Measurements from ENCODE around the gene AFAP1.

AFAP1 gene

DNA sequence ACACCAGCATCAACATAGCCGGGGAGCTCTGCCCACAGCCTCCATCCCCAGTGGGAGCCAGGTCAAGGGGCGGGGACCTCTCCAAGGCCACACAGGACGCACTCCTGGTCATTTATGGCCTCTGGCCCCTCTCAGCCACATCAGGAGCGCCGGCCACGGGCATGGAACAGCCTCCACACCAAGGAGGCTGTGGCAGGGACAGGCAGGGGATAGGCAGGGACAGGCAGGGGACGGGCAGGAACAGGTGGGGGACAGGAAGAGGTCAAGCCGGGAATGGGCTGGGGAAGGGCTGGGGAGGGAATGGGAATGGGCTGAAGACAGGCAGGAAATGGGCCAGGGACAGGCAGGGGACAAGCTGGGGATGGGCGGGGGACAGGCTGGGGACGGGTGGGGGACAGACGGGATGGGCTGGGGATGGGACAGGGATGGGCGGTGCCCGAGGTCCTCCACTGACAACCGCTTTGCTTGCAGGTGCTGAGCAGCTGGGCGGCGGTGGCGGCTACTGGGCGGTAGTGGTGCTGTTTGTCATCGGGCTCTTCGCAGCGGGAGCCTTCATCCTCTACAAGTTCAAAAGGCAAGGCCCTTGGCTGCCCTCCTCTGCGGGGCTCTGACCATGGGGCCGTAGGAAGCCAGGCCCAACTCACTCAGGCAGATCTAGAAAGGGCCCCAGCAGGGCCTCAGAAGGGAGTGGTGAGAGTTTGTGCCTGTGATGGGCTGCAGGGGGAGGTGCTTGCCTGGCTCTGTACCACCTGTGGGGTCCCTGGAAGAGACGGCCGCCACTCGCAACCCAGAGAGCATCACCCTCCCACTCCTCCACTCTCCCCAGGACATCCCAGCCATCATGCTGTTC is 205.6 kb downstream of the AFAP1 start:
- DNase-seq, result no peak

GRCh38 chr4:7733201-7733600 is 206.5 kb downstream of the AFAP1 start:
- DNase-seq, result no peak

DNA sequence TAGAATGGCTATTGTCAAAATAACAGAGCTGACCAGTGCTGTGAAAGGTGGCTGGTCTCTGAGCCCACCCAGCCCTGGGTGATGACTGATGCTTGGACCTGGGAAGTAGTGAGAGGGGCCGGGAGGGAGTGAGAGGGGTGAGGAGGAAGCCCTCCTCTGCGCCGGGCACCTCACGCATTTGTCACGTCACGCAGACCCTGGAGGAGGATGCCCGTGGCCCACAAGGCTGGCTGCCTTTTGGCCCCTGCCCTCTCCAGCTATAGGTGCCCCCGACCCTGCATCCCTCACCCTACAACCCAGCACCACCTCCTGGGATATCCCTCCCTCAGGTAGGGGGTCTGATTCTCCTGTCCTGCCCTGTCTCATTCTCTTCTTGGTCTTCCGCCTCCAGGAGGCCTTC is 207.4 kb downstream of the AFAP1 start:
- no peak for DNase-seq

DNA sequence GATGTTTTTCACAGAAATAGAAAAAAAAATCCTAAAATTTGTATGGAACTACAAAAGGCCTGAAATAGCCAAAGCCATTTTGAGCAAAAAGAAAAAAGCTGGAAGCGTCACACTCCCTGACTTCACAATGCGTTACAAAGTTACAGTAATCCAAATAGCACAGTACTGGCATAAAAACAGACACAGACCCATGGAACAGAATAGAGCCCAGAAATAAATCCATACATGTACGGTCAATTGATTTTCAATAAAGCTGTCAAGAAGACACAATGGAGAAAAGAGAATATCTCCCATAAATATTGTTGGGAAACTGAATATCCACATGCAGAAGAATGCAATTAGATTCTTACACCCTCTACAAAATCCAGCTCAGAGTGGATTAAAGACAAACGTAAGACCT is 208.2 kb downstream of the AFAP1 start:
- no peak for DNase-seq

GRCh38 chr4:7727749-7728148 is 211.9 kb downstream of the AFAP1 start:
- no peak for DNase-seq

DNA sequence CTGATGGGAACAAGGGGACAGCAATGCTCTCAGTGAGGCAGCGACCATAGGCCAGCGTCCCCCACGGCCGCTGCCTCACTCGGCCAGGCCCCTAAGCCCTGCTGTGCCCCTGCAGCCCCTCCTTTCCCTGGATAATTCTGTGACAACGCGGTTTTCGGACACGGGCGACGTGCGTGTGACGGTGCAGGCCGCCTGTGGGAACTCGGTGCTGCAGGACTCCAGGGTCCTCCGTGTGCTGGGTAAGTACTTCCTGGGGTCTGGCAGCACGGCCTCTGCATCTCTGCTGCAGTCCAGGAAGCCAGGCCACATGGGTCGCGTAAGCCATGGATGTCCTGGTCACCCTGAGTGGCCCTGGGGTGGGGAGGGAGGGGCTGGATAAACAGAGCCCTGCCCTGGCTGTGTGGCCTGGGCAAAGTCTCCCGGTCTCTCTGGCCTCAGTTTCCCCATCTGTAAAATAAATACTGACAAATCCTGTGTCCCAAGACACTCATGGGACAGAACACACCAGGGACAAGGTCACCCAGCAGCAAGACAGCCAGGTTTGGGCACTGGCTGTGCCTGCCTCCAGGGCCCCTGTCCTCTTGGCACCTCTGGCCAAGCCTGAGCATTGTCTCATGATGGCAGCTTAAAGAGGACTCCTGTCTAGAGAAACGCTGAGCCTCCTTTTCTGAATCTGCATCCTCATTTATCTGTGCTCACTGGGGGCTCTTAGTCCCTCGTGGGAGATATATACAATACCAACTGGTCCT is 212.8 kb downstream of the AFAP1 start:
- no peak for DNase-seq

DNA sequence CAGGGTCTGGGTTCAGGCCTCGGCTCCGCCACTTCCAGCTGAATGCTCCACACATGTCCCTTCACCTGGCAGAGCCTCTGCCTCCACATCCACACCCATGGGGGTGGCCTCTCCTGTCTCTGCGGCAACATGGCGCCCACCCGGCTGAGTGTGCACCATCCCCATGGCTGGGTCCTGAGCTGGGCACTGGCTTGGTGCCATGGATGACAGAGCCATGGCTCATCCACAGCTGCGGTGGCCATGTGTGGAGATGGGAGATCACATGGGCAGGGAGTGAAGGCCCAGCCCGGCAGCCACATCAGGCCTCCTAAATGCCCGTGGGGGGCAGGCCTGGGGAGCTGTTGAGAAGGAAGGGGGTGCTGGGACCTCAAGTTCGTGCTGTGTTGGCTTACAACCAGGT is 213.7 kb downstream of the AFAP1 start:
- DNase-seq, result no peak

- no peak for DNase-seq
Observed at GRCh38 chr4:7723625-7724024, 216.0 kb downstream of the AFAP1 start.

GRCh38 chr4:7722766-7723387 is 216.8 kb downstream of the AFAP1 start:
- no peak for DNase-seq

DNA sequence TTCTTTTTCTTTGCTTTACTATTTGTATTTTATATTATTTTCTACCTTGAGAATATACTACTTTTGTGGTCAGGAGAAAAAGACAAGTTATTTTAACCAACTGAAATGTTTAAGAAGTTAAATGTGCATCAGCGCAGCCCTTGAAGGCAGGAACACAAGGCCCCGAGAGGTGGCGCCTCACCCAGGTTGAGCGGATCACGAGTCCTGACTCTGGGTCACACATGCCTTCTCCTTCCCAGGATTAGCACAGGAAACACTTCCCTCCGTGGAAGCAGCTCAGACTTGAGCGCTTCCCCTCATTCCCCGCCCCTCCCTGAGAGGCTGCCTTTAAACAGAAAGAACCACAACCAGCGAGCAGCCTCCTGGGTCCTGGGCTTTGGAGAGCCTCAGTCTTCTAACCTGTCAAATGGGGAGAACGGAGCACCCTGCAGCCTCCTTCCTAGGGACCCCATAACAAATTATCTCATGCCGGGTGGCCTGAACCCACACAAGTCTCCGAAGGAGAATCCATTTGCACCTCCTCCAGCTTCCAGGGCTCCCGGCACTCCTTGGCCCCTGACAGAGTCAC is 217.6 kb downstream of the AFAP1 start:
- DNase-seq, result no peak

DNA sequence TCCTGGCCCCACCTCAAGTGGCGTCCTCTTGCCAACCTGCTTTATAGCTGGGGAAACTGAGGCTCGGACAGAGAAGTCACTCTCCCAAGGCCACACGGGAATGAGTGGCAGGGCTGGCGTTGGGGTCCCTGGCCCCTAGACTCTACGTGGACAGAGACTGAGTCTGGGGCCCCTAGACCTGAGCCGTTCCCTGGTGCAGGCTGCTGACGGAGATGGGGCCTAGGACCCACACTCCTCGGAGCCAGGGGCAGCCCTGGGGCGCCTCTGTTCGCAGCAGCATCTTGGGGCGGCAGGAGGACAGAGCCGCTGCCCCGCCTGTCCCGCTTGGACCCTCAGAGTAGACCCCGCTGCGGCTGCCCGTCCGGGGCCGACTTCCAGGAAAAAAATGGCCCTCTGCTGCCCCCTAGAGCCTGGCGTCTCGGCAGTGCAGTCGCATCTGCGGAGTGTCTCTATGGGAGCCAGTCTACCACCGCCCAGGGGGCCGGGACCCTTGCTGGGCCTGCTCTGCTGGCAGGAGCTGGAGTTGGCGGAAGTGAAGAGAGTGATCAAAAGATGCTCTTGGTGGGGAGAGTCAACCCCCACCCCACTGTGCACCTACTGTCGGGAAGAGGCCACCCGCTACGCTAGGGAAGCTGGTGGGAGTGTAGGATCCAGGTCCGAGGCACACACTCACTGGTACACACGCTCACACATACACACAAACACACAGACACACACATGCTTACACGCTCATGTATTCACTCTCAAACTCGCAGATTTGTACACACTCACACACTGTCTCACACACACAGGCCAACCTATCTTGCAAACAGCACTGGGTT is 220.1 kb downstream of the AFAP1 start:
- DNase-seq, result peak; percentile 33 to 49

DNA sequence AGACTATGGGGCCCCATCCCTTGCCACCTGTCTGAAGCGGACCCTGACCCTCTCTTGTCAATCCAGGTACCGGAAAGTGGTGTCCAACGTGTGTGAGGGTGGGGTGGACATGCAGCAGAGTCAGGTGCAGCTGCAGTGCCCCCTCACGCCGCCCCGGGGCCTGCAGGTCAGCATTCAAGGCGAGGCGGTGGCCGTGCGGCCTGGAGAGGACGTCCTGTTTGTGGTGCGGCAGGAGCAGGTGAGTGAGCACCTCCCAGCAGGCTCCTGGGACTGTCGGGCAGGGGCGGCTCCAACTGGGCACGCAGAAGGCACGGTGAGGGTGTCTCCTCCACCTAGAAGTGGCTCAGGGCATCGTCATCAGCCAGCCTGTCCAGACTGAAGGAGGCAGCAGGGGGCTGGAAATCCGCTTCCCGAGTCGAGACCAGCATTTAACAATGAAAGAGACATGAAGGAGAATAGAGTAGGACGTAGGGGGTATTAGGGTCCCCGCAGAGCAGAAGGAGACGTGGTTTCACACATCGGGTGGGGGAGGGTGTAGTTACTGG is 221.6 kb downstream of the AFAP1 start:
- no peak for DNase-seq

- no peak for DNase-seq
Observed at GRCh38 chr4:7717161-7717560, 222.5 kb downstream of the AFAP1 start.

- no peak for DNase-seq
Observed at GRCh38 chr4:7716010-7716721, 223.5 kb downstream of the AFAP1 start.

DNA sequence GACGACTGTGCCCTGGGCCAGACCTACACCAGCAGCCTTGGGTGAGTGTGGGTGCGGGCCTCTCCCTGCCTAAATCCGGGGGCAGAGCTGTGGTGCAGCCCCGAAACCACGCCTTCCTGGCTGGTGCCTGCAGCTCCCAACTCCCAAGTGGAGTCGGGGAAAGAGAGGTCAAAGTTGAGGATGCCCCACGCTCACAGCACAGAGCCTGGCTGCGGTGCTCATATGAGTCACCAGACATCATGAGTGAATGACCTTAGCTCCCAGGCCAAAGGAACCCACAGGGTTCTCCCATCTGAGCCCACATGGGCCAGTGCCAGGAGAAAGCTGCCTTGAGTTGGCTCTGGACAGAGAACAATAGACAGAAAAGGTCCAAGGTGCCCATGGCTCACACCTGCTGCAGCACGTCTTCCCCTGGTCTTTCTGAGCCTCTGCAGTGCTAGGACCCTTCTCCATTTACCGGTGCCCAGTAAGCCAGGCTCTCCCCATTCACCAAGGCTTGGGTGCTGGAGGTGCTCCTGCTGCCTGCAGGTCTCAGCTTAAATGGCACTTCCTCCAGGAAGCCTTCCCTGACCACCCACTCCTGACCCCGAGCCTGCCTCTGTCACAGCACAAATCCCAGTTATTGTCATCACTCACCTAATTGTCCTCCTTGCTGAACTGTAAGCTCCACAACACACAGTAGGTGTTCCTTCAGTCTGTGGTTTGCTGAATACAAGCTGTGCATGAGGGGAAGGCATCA is 224.2 kb downstream of the AFAP1 start:
- no peak for DNase-seq

DNA sequence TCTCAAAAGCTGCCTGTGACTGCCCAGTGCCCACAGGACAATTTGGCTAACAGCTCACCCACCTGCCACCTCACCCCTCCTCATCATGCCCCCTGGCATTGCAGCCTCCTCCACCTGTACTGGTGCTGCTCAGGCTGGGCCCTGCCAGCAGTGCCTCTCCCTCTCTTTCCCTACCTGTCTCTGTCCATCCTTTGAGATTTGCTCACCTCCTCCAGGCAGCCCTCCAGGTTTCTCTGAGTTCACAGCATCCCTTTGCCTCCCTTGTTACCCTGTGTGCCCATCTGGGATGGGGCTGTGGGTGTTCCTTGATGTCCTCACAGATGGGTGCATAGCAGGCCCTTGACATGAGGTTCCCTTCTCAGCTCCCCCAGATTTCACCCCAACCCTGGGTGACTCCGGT is 224.9 kb downstream of the AFAP1 start:
- no peak for DNase-seq

DNA sequence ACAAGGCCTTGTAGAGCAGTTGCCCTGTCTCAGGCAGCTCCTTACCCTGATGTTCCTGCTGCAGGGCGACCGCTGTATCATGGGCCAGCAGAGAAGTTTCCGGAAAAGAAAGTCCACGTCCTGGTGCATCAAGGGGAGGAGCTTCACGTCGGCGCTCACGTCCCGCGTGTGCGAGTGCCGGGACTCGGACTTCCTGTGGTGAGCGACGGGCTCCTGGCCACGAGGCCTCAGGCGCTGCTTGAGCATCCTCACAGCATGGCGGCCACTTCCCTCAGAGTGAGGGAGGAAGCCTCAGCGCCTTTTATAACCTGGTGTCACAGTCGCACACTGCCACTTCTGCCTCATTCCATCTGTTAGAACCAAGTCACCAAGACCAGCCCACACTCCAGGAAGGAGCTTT is 225.5 kb downstream of the AFAP1 start:
- no peak for DNase-seq

GRCh38 chr4:7713757-7714156 is 225.9 kb downstream of the AFAP1 start:
- no peak for DNase-seq

GRCh38 chr4:7712021-7712671 is 227.5 kb downstream of the AFAP1 start:
- no peak for DNase-seq

DNA sequence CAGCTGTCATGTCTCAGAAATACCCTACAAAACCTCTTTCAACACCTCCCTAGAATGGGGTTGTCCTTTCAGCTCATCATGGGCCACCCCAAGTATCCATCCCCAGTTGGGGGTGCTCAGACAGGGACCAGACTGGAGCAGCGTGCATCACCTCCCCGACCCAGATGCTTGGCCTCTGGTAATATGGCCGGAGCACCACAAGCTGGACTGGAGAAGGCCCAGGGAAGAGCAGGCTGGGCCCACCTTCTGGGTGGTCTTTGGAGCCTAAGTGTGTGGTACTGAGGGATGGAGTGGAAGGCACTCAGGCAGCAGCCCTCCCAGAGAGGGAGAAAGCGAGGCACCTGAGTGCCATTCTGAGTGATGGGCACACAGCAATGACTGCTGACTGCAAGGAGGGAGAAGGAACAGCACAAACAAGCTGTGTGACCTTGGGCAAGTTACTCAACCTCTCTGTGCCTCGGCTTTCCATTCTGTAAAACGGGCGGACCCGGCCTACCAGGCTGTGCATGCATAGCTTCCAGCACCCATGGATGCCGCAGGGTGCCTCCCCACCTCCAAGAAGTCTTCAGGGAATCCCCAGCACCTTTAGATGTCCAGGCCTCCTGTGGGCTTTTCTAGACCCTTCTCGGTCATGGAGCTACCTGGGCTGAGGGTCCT is 228.2 kb downstream of the AFAP1 start:
- no peak for DNase-seq
